Neural progenitor cell (in vitro differentiated cells): ENCODE measurements around the gene EYA3. TPM values are rescaled to one million over a fixed set of nuclear protein-coding genes. Genes with fewer than 3 reads are reported as not detected.

Experiments used
- DNase-seq: peaks from one replicate; pipeline ENCODE4 v3.0.0-alpha.2; 2016; ENCODE audit warnings: low spot score
- H2AFZ ChIP-seq: fragments of 200-600 bp; sonication (generic); replicated peaks from 2 replicates; pipeline ENCODE4 v1.6.1; 2016; ENCODE audit warnings: antibody characterized with exemption
- H3F3A ChIP-seq: fragments of 200-600 bp; sonication (generic); 2 replicates; pipeline ENCODE4 v1.6.1; 2016; ENCODE audit warnings: antibody characterized with exemption, low read depth
- H3K27ac ChIP-seq: fragments of 200-600 bp; sonication (generic); 2 replicates; pipeline ENCODE4 v1.5.1; 2016; ENCODE audit warnings: mild to moderate bottlenecking
- H3K27me3 ChIP-seq: fragments of 200-600 bp; sonication (generic); 2 replicates; pipeline ENCODE4 v1.6.1; 2016; ENCODE audit warnings: mild to moderate bottlenecking, moderate library complexity
- H3K36me3 ChIP-seq: fragments of 200-600 bp; sonication (generic); 2 replicates; pipeline ENCODE4 v1.5.1; 2016
- H3K4me1 ChIP-seq: fragments of 200-600 bp; sonication (generic); 2 replicates; pipeline ENCODE4 v1.6.1; 2016; ENCODE audit warnings: mixed run types
- H3K4me2 ChIP-seq: fragments of 200-600 bp; sonication (generic); 2 replicates; pipeline ENCODE4 v1.6.1; 2016
- H3K4me3 ChIP-seq: fragments of 200-600 bp; sonication (generic); 2 replicates; pipeline ENCODE4 v1.5.1; 2016
- H3K79me2 ChIP-seq: fragments of 200-600 bp; sonication (generic); 2 replicates; pipeline ENCODE4 v1.6.1; 2016; ENCODE audit warnings: low read depth
- H3K9ac ChIP-seq: fragments of 200-600 bp; sonication (generic); 2 replicates; pipeline ENCODE4 v1.6.1; 2016
- H3K9me3 ChIP-seq: fragments of 200-600 bp; sonication (generic); 2 replicates; pipeline ENCODE4 v1.5.1; 2016; ENCODE audit warnings: low read depth
- H4K20me1 ChIP-seq: fragments of 200-600 bp; sonication (generic); 2 replicates; pipeline ENCODE4 v1.6.1; 2016; ENCODE audit warnings: low read depth
- H3K27ac Mint-ChIP-seq: 3 replicates; pipeline ENCODE4 v1.8.0; 2021; ENCODE audit warnings: mixed read lengths
- H3K27me3 Mint-ChIP-seq: 2 replicates; pipeline ENCODE4 v1.8.0; 2022; ENCODE audit warnings: low read depth, mild to moderate bottlenecking, inconsistent platforms, moderate library complexity, mixed read lengths; ENCODE audit not compliant: insufficient read depth
- H3K36me3 Mint-ChIP-seq: 3 replicates; pipeline ENCODE4 v1.8.0; 2021; ENCODE audit warnings: mixed read lengths
- H3K4me1 Mint-ChIP-seq: 3 replicates; pipeline ENCODE4 v1.8.0; 2021; ENCODE audit warnings: mixed read lengths
- H3K4me3 Mint-ChIP-seq: 3 replicates; pipeline ENCODE4 v1.8.0; 2021; ENCODE audit warnings: mild to moderate bottlenecking, moderate library complexity, mixed read lengths
- H3K9me3 Mint-ChIP-seq: 3 replicates; pipeline ENCODE4 v1.8.0; 2020; ENCODE audit warnings: mixed read lengths
- EZH2 ChIP-seq: fragments of 200-600 bp; sonication (generic); IDR thresholded peaks from 2 replicates; pipeline ENCODE4 v1.6.1; 2017; ENCODE audit warnings: antibody characterized with exemption, mild to moderate bottlenecking, moderate library complexity
- EZH2phosphoT487 ChIP-seq: fragments of 200-600 bp; sonication (generic); IDR thresholded peaks from 2 replicates; pipeline ENCODE4 v1.6.1; 2017; ENCODE audit warnings: antibody characterized with exemption
- total RNA-seq: library from RNA; depleted of rRNA; stranded (reverse); fragments of >200 nt; gene quantifications from 2 replicates; pipeline ENCODE4 v1.2.3, GENCODE V29; 2015; ENCODE audit warnings: low replicate concordance
- TF ChIP-seq, protein P1 (sequence below): fragments of 200-600 bp; sonication (generic); IDR thresholded peaks from 2 replicates; pipeline ENCODE4 v1.5.1; 2017; ENCODE audit warnings: antibody characterized with exemption, mild to moderate bottlenecking

EYA3 gene
- total RNA-seq, 1 donor from 2014 or later = 32.9 TPM

DNA sequence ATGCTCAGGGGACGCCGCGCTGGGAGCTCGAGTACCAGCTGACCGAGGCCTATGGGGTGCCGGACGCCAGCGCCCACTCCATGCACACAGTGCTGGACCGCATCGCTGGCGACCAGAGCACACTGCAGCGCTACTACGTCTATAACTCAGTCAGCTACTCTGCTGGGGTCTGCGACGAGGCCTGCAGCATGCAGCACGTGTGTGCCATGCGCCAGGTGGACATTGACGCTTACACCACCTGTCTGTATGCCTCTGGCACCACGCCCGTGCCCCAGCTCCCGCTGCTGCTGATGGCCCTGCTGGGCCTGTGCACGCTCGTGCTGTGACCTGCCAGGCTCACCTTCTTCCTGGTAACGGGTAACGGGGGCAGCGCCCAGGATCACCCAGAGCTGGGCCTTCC is 129.9 kb downstream of the EYA3 start:
- no peak overlapping the region for H3K4me3 ChIP-seq
- Mint-ChIP-seq H3K4me3 (peak overlapping the region; percentile 85), H3K36me3 (no peaks in the 10 kb centered on the region), H3K4me1 (peaks cover 15% of the 10 kb centered on the region), H3K27ac (no peak overlapping the region), H3K9me3 (no peaks in the 10 kb centered on the region), H3K27me3 (peaks cover 15% of the 10 kb centered on the region)
- TF ChIP-seq EZH2phosphoT487 (no peak), EZH2 (no peak)
- TF ChIP-seq, protein P1, sequence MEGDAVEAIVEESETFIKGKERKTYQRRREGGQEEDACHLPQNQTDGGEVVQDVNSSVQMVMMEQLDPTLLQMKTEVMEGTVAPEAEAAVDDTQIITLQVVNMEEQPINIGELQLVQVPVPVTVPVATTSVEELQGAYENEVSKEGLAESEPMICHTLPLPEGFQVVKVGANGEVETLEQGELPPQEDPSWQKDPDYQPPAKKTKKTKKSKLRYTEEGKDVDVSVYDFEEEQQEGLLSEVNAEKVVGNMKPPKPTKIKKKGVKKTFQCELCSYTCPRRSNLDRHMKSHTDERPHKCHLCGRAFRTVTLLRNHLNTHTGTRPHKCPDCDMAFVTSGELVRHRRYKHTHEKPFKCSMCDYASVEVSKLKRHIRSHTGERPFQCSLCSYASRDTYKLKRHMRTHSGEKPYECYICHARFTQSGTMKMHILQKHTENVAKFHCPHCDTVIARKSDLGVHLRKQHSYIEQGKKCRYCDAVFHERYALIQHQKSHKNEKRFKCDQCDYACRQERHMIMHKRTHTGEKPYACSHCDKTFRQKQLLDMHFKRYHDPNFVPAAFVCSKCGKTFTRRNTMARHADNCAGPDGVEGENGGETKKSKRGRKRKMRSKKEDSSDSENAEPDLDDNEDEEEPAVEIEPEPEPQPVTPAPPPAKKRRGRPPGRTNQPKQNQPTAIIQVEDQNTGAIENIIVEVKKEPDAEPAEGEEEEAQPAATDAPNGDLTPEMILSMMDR = no peak
- H3K4me1 ChIP-seq = no peaks in the 10 kb centered on the region
- H3K79me2 ChIP-seq = no peaks in the 10 kb centered on the region
- H3K36me3 ChIP-seq = no peaks in the 10 kb centered on the region
- peaks cover 13% of the 10 kb centered on the region for H4K20me1 ChIP-seq
- H3F3A ChIP-seq = peaks cover 28% of the 10 kb centered on the region
- no peak for DNase-seq
- no peak overlapping the region for H2AFZ ChIP-seq
- H3K27ac ChIP-seq = no peak overlapping the region
- no peaks in the 10 kb centered on the region for H3K27me3 ChIP-seq
- H3K9me3 ChIP-seq = no peaks in the 10 kb centered on the region
- H3K9ac ChIP-seq = no peak overlapping the region
- no peak overlapping the region for H3K4me2 ChIP-seq

DNA sequence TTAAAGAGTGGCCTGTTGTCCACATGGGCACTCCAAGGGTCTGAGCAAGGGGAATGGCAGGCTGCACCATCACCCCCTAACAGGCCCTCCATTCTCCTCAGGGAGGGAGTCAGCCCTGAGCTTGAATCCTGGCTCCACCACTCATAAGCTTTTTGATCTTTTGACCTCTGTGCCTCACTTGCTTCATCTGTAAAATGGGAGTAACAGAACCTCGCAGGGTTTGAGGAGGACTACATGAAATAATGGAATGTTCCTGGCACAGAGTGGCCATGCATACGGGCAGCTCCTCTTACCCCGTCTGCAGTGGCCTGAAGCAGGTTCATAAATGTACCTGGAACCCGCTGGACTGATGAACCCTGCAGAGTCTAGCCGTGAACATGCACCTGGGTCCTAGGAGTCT is 130.8 kb downstream of the EYA3 start:
- no peaks in the 10 kb centered on the region for H3K4me1 ChIP-seq
- no peaks in the 10 kb centered on the region for H3K9me3 ChIP-seq
- H3K4me2 ChIP-seq = no peak overlapping the region
- H3F3A ChIP-seq = peaks cover 28% of the 10 kb centered on the region
- no peaks in the 10 kb centered on the region for H3K36me3 Mint-ChIP-seq
- H4K20me1 ChIP-seq = peaks cover 13% of the 10 kb centered on the region
- H3K9ac ChIP-seq = no peak overlapping the region
- no peaks in the 10 kb centered on the region for H3K27me3 ChIP-seq
- H2AFZ ChIP-seq = no peak overlapping the region
- H3K27me3 Mint-ChIP-seq = peaks cover 15% of the 10 kb centered on the region
- H3K4me1 Mint-ChIP-seq = peaks cover 15% of the 10 kb centered on the region
- H3K27ac Mint-ChIP-seq = no peak overlapping the region
- no peak overlapping the region for H3K27ac ChIP-seq
- H3K9me3 Mint-ChIP-seq = no peaks in the 10 kb centered on the region
- H3K36me3 ChIP-seq = no peaks in the 10 kb centered on the region
- H3K79me2 ChIP-seq = no peaks in the 10 kb centered on the region
- no peak overlapping the region for H3K4me3 ChIP-seq
- TF ChIP-seq EZH2 = no peak
- DNase-seq = no peak
- H3K4me3 Mint-ChIP-seq = no peak overlapping the region

DNA sequence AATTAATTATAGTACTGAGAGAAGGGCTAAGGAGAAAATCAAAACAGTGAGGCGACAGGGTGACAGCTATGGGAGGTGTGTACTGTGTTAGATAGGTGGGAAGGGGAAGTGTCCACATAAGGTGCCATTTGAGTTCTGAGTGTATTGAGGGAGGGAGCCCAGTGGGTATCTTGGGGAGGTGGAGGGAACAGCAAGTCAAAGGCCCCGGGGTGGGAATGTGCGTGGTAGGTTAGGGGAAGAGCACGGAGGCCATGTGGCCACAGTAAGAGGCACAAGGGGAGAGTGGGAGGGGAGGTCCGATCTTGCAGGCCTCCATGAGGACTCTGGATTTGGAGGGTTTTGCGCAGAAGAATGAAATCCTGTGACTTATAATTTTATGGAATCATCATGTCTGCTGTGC is 131.6 kb downstream of the EYA3 start:
- no peaks in the 10 kb centered on the region for H3K9me3 ChIP-seq
- no peak overlapping the region for H2AFZ ChIP-seq
- H3K9ac ChIP-seq = no peak overlapping the region
- Mint-ChIP-seq H3K36me3 (no peaks in the 10 kb centered on the region), H3K4me3 (no peak overlapping the region), H3K9me3 (no peaks in the 10 kb centered on the region), H3K4me1 (peaks cover 15% of the 10 kb centered on the region), H3K27ac (no peak overlapping the region), H3K27me3 (peaks cover 15% of the 10 kb centered on the region)
- no peak overlapping the region for H3K4me2 ChIP-seq
- no peaks in the 10 kb centered on the region for H3K79me2 ChIP-seq
- H4K20me1 ChIP-seq = peaks cover 9% of the 10 kb centered on the region
- H3K4me3 ChIP-seq = no peak overlapping the region
- no peak overlapping the region for H3K27ac ChIP-seq
- no peak for DNase-seq
- no peaks in the 10 kb centered on the region for H3K4me1 ChIP-seq
- no peaks in the 10 kb centered on the region for H3K36me3 ChIP-seq
- H3K27me3 ChIP-seq = no peaks in the 10 kb centered on the region
- peaks cover 28% of the 10 kb centered on the region for H3F3A ChIP-seq
- no peak for TF ChIP-seq EZH2
- TF ChIP-seq EZH2phosphoT487 = no peak
- TF ChIP-seq, protein P1 = no peak

DNA sequence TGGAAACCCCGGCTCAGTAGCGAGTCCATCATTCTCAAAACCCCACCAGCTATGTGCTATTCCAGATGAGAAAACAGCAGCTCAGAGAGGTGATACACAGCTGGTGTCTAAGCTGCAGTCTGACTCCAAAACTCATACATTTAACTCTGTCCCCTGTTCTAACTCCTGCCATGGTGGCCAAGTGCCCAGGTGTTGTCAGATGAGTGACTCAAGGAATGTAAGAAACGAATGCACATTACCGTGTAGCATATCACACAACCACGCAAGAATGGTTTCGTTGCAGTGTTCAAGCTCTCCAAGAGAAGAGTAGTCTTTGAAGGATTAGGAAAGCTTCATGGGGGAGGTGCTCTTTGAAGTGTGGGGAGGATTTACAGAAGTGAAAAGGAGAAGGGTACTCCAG is 133.3 kb downstream of the EYA3 start:
- H3K36me3 ChIP-seq = no peaks in the 10 kb centered on the region

More for the DNA sequence above, 133.3 kb downstream of the EYA3 start:
- Histone ChIP-seq H3K27me3 (no peaks in the 10 kb centered on the region), H2AFZ (no peak overlapping the region), H4K20me1 (no peaks in the 10 kb centered on the region), H3F3A (peaks cover 14% of the 10 kb centered on the region), H3K4me3 (no peak overlapping the region), H3K9me3 (no peaks in the 10 kb centered on the region), H3K27ac (no peak overlapping the region), H3K9ac (no peak overlapping the region), H3K4me2 (no peak overlapping the region), H3K79me2 (no peaks in the 10 kb centered on the region), H3K4me1 (peaks cover 2% of the 10 kb centered on the region)
- no peak for DNase-seq
- peaks cover 6% of the 10 kb centered on the region for H3K4me1 Mint-ChIP-seq
- TF ChIP-seq, protein P1 = no peak
- TF ChIP-seq EZH2 (no peak), EZH2phosphoT487 (no peak)
- H3K9me3 Mint-ChIP-seq = no peaks in the 10 kb centered on the region
- no peak overlapping the region for H3K4me3 Mint-ChIP-seq
- no peak overlapping the region for H3K27ac Mint-ChIP-seq
- H3K27me3 Mint-ChIP-seq = peaks cover 15% of the 10 kb centered on the region
- no peaks in the 10 kb centered on the region for H3K36me3 Mint-ChIP-seq
